ENCODE results near the gene CCDC137. TPM values are rescaled to one million over a fixed set of nuclear protein-coding genes. Genes with fewer than 3 reads are reported as not detected.
A peak's percentile ranks its signal among the peaks of the same experiment; 100 is the strongest.

Gene CCDC137
- total and polyA plus RNA-seq, 4 experiments from 2014 or later, result 5.3 to 29.3 (median 22.5) TPM

DNA sequence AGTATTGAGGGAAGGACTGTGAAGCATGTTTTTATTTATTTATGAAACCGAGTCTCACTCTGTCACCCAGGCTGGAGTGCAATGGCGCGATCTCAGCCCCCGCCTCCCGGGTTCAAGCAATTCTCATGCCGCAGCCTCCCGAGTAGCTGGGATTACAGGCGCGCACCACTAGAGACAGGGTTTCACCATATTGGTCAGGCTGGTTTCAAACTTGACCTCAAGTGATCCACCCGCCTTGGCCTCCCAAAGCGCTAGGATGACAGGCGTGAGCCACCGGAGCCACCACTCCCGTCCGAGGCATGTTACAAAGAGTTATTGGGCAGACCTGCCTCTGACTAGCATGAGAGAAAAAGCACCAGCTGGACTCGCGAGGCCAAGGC is 39.7 kb downstream of the CCDC137 start:
- peaks cover 0 to 1% (median 0%) of the 10 kb centered on the region in 8 donors for H3K9me3 Mint-ChIP-seq
- H3K4me1 Mint-ChIP-seq, result peaks cover 6 to 50% (median 31%) of the 10 kb centered on the region in 4 donors
- DNase-seq, result no peak
- ChIA-PET CTCF (ENCODE audit: partially characterized antibody) (no interaction called here), POLR2A (ENCODE audit: partially characterized antibody) (no interaction called here)
- Histone ChIP-seq H3K27ac (ENCODE audit: low read depth, low read length) (no peak overlapping the region), H3K36me3 (ENCODE audit: insufficient read depth, low read length) (peaks cover 6% of the 10 kb centered on the region), H3K4me3 (ENCODE audit: low read length in 2 of 2) (no peak overlapping the region), H3K9me3 (ENCODE audit: control insufficient read depth in 1 of 2, low read length in 2 of 2) (no peaks in the 10 kb centered on the region), H3K4me1 (ENCODE audit: insufficient read depth, low read length) (peaks cover 40% of the 10 kb centered on the region), H3K27me3 (ENCODE audit: insufficient read depth, low read length) (no peaks in the 10 kb centered on the region)
- no peaks in the 10 kb centered on the region for H3K27me3 Mint-ChIP-seq
- intact Hi-C loops (cut with micrococcal nuclease), result no loop called here
- peaks cover 5 to 32% of the 10 kb centered on the region in 2 donors for H3K36me3 Mint-ChIP-seq
- H3K4me3 Mint-ChIP-seq, result peak overlapping the region in 1 of 8 donors; percentile 43
- H3K27ac Mint-ChIP-seq, result no peak overlapping the region

GRCh38 chr17:81706757-81707624 is 40.5 kb downstream of the CCDC137 start:
- peaks cover 0 to 1% (median 0%) of the 10 kb centered on the region in 8 donors for H3K9me3 Mint-ChIP-seq
- Histone ChIP-seq H3K36me3 (ENCODE audit: insufficient read depth, low read length) (no peaks in the 10 kb centered on the region), H3K27me3 (ENCODE audit: insufficient read depth, low read length) (no peaks in the 10 kb centered on the region), H3K4me3 (ENCODE audit: low read length in 2 of 2) (no peak overlapping the region), H3K4me1 (ENCODE audit: insufficient read depth, low read length) (peaks cover 37% of the 10 kb centered on the region), H3K9me3 (ENCODE audit: control insufficient read depth in 1 of 2, low read length in 2 of 2) (no peaks in the 10 kb centered on the region), H3K27ac (ENCODE audit: low read depth, low read length) (no peak overlapping the region)
- DNase-seq, result no peak
- H3K36me3 Mint-ChIP-seq, result peaks cover 5 to 32% of the 10 kb centered on the region in 2 donors
- H3K27ac Mint-ChIP-seq, result peak overlapping the region in 2 of 7 donors; percentile 13 to 41
- H3K4me3 Mint-ChIP-seq, result peak overlapping the region in 1 of 8 donors; percentile 6
- intact Hi-C loops (cut with micrococcal nuclease), result no loop called here
- H3K4me1 Mint-ChIP-seq, result peaks cover 4 to 49% (median 28%) of the 10 kb centered on the region in 4 donors
- no peaks in the 10 kb centered on the region for H3K27me3 Mint-ChIP-seq
- POLR2A ChIA-PET (ENCODE audit: partially characterized antibody), result interaction anchor here (2.1 kb wide), 1 partner anchor 23 kb away, joined by 7 read pairs; the partner anchor contains the start of genes ARL16 and HGS
- CTCF ChIA-PET (ENCODE audit: partially characterized antibody), result no interaction called here

- H3K36me3 ChIP-seq (ENCODE audit: insufficient read depth, low read length), result no peaks in the 10 kb centered on the region
- no peak overlapping the region for H3K4me3 ChIP-seq (ENCODE audit: low read length in 2 of 2)
- Mint-ChIP-seq H3K36me3 (peaks cover 5 to 24% of the 10 kb centered on the region in 2 donors), H3K27ac (peak overlapping the region in 1 of 7 donors; percentile 13), H3K27me3 (no peaks in the 10 kb centered on the region), H3K4me3 (no peak overlapping the region), H3K4me1 (peaks cover 6 to 43% (median 26%) of the 10 kb centered on the region in 4 donors), H3K9me3 (peaks cover 0 to 1% (median 0%) of the 10 kb centered on the region in 8 donors)
- no peaks in the 10 kb centered on the region for H3K9me3 ChIP-seq (ENCODE audit: control insufficient read depth in 1 of 2, low read length in 2 of 2)
- no peak overlapping the region for H3K27ac ChIP-seq (ENCODE audit: low read depth, low read length)
- ChIA-PET POLR2A (ENCODE audit: partially characterized antibody) (interaction anchor here (1.0 to 2.1 kb wide), 2 partner anchors 24 to 27 kb away, joined by 4 to 7 read pairs; partner anchors contain the start of genes ARL16 and HGS), CTCF (ENCODE audit: partially characterized antibody) (no interaction called here)
- DNase-seq, result no peak
- peaks cover 34% of the 10 kb centered on the region for H3K4me1 ChIP-seq (ENCODE audit: insufficient read depth, low read length)
- intact Hi-C loops (cut with micrococcal nuclease), result no loop called here
- no peaks in the 10 kb centered on the region for H3K27me3 ChIP-seq (ENCODE audit: insufficient read depth, low read length)
These were observed 41.4 kb downstream of the CCDC137 start for GRCh38 chr17:81707725-81708646.

DNA sequence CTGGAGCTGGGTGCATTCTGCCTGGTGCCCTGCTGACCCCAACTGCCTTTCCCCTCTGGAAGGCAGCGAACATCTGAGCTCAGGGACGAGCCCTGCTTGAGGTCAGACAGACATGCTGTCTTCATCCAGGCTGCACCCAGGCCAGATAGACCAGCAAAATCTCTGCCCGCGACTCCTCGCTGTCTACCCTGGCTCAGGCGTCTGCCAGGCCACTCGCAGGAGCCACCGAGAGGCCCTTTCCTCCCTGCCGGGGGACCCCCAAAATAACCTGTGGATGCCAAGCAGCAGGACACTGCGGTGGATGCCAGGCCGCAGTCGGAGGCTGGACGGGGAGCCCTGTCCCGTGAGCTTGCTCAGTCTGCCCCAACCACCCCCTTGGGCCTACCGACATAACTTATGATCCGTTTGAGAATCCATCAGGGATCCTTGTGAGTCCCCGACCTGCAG is 42.2 kb downstream of the CCDC137 start:
- ChIA-PET CTCF (ENCODE audit: partially characterized antibody) (no interaction called here), POLR2A (ENCODE audit: partially characterized antibody) (interaction anchor here (1.0 to 2.1 kb wide), 4 partner anchors 24 to 158 kb away, joined by 4 to 7 read pairs (median 4); partner anchors contain the start of genes ARL16 and HGS)
- DNase-seq, result no peak
- H3K36me3 ChIP-seq (ENCODE audit: insufficient read depth, low read length), result no peaks in the 10 kb centered on the region
- H3K9me3 Mint-ChIP-seq, result no peaks in the 10 kb centered on the region
- H3K4me3 ChIP-seq (ENCODE audit: low read length in 2 of 2), result no peak overlapping the region
- H3K36me3 Mint-ChIP-seq, result peaks cover 5 to 19% of the 10 kb centered on the region in 2 donors
- H3K27me3 ChIP-seq (ENCODE audit: insufficient read depth, low read length), result no peaks in the 10 kb centered on the region
- no peaks in the 10 kb centered on the region for H3K27me3 Mint-ChIP-seq
- no peak overlapping the region for H3K4me3 Mint-ChIP-seq
- intact Hi-C loops (cut with micrococcal nuclease), result no loop called here
- no peaks in the 10 kb centered on the region for H3K9me3 ChIP-seq (ENCODE audit: control insufficient read depth in 1 of 2, low read length in 2 of 2)
- H3K4me1 Mint-ChIP-seq, result peaks cover 6 to 44% (median 27%) of the 10 kb centered on the region in 4 donors
- no peak overlapping the region for H3K27ac Mint-ChIP-seq
- H3K4me1 ChIP-seq (ENCODE audit: insufficient read depth, low read length), result peaks cover 38% of the 10 kb centered on the region
- no peak overlapping the region for H3K27ac ChIP-seq (ENCODE audit: low read depth, low read length)

- peaks cover 28% of the 10 kb centered on the region for H3K4me1 ChIP-seq (ENCODE audit: insufficient read depth, low read length)
- intact Hi-C loops (cut with micrococcal nuclease), result no loop called here
- Mint-ChIP-seq H3K27me3 (no peaks in the 10 kb centered on the region), H3K9me3 (no peaks in the 10 kb centered on the region), H3K27ac (peak overlapping the region in 6 of 7 donors; percentile 35 to 87 (median 68)), H3K36me3 (peaks cover 3 to 14% of the 10 kb centered on the region in 2 donors), H3K4me1 (peaks cover 6 to 29% (median 17%) of the 10 kb centered on the region in 4 donors), H3K4me3 (peak overlapping the region; percentile 54 to 80 (median 74))
- H3K36me3 ChIP-seq (ENCODE audit: insufficient read depth, low read length), result no peaks in the 10 kb centered on the region
- CTCF ChIA-PET (ENCODE audit: partially characterized antibody), result no interaction called here
- H3K27me3 ChIP-seq (ENCODE audit: insufficient read depth, low read length), result no peaks in the 10 kb centered on the region
- peak overlapping the region; percentile 2 to 5 for H3K4me3 ChIP-seq (ENCODE audit: low read length in 2 of 2)
- DNase-seq, result no peak
- H3K9me3 ChIP-seq (ENCODE audit: control insufficient read depth in 1 of 2, low read length in 2 of 2), result no peaks in the 10 kb centered on the region
- POLR2A ChIA-PET (ENCODE audit: partially characterized antibody), result interaction anchor here (0.8 to 1.7 kb wide), 6 partner anchors 8 to 158 kb away, joined by 3 to 13 read pairs (median 4); partner anchors contain the start of genes ARL16, HGS, MCRIP1 and MRPL12
- H3K27ac ChIP-seq (ENCODE audit: low read depth, low read length), result no peak overlapping the region
These were observed 44.2 kb downstream of the CCDC137 start for GRCh38 chr17:81710514-81711308.

DNA sequence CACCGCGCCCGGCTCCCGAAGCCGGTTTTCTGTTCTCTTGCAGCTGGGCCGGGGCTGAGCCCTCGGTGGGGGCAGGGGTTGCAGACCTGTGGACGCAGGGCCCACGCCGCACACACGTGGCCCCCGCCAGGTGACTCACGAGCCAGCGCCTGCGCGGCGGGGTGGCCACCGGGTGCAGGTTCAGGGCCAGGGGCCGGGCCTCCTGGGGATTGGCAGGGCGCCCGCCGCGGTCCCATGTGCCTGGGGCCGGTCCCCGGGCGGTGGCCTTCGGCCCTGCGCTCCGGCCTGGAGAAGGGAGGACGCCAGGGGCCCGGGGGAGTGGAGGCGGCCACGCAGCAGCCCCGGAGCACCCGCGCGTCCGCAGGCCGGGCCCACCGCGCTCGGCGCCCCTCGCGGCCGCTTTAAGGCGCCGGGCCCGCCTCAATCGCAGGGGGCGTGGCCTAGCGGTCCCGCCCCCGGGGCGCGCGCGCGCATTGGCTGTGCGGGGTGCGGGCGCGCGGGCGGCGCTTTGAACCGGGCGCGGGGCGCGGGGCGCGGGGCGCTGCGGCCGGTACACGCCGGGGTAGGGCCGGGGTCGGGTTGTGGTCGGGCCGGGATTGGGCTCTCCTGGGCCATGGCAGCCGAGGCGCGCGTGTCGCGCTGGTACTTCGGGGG is 45.4 kb downstream of the CCDC137 start, which contains the start of gene SLC25A10:
Gene SLC25A10, plus strand, starts transcription at position 471 of the 654 bp plus-strand sequence. Its CDS starts 143 bp downstream, at position 614.
- CTCF ChIA-PET (ENCODE audit: partially characterized antibody), result no interaction called here
- DNase-seq, result peak; percentile 76 to 82 (median 80)
- peaks cover 0 to 4% of the 10 kb centered on the region in 2 donors for H3K36me3 Mint-ChIP-seq
- peaks cover 5 to 26% (median 16%) of the 10 kb centered on the region in 4 donors for H3K4me1 Mint-ChIP-seq
- H3K4me3 Mint-ChIP-seq, result peak within 1 kb of the TSS; percentile 75 to 87 (median 80)
- no peaks in the 10 kb centered on the region for H3K27me3 ChIP-seq (ENCODE audit: insufficient read depth, low read length)
- peaks cover 28% of the 10 kb centered on the region for H3K4me1 ChIP-seq (ENCODE audit: insufficient read depth, low read length)
- intact Hi-C loops (cut with micrococcal nuclease), result loop anchor here (1.0 kb wide), 1 partner anchor 9 kb away; the partner anchor contains the start of gene MRPL12
- peak within 1 kb of the TSS; percentile 2 to 58 for H3K4me3 ChIP-seq (ENCODE audit: low read length in 2 of 2)
- H3K36me3 ChIP-seq (ENCODE audit: insufficient read depth, low read length), result no peaks in the 10 kb centered on the region
- no peaks in the 10 kb centered on the region for H3K27me3 Mint-ChIP-seq
- H3K9me3 ChIP-seq (ENCODE audit: control insufficient read depth in 1 of 2, low read length in 2 of 2), result no peaks in the 10 kb centered on the region
- H3K9me3 Mint-ChIP-seq, result no peaks in the 10 kb centered on the region
- H3K27ac Mint-ChIP-seq, result peak within 1 kb of the TSS in 5 of 7 donors; percentile 66 to 92 (median 81)
- peak within 1 kb of the TSS; percentile 38 for H3K27ac ChIP-seq (ENCODE audit: low read depth, low read length)
- POLR2A ChIA-PET (ENCODE audit: partially characterized antibody), result interaction anchor here (0.8 to 1.7 kb wide), 7 partner anchors 9 to 157 kb away, joined by 3 to 13 read pairs (median 4); partner anchors contain the start of genes ARL16, HGS, MCRIP1 and MRPL12
